IMR-90 (cell line): Measurements from ENCODE around the gene RANBP9.

ENCODE experiments used
- CEBPB ChIP-seq: IDR thresholded peaks from 2 replicates; pipeline ENCODE4 v1.6.1; 2012; ENCODE audit warnings: low read depth, low read length, improper control_type of control experiment
- CTCF ChIP-seq: conservative IDR thresholded peaks from 2 replicates; pipeline ENCODE4 v1.5.1; 2012; ENCODE audit warnings: mild to moderate bottlenecking, low read depth, low read length, improper control_type of control experiment
- RAD21 ChIP-seq: IDR thresholded peaks from 2 replicates; pipeline ENCODE4 v1.6.1; 2012; ENCODE audit warnings: low read length, improper control_type of control experiment
- RCOR1 ChIP-seq: IDR thresholded peaks from 2 replicates; pipeline ENCODE4 v1.6.1; 2012; ENCODE audit warnings: mild to moderate bottlenecking, low read length, improper control_type of control experiment; ENCODE audit not compliant: insufficient replicate concordance

GRCh38 chr6:13710552-13711323 lies 897 bp downstream of the RANBP9 start:
- TF ChIP-seq CTCF: no peak
- no peak for TF ChIP-seq CEBPB
- no peak for TF ChIP-seq RAD21
- no peak for TF ChIP-seq RCOR1
